Transverse colon (tissue), 3 donors: ENCODE measurements around the gene PVALB.

Source experiments
- POLR2A ChIP-seq: fragments of 450-650 bp; IDR thresholded peaks from one replicate; pipeline ENCODE4 v1.6.1; 2016; ENCODE audit warnings: antibody characterized with exemption, mild to moderate bottlenecking, moderate library complexity
- TF ChIP-seq, protein P1 (sequence below), 5 experiments: fragments of 200-600 bp in 3 of 5; fragments of 450-650 bp in 2 of 5; sonication (generic) in 3 of 5; IDR thresholded peaks; 1 replicate in 2 of 5; 2 replicates in 3 of 5; pipeline ENCODE4 v1.5.1; 2016 to 2017; ENCODE audit warnings: antibody characterized with exemption in 5 of 5, inconsistent platforms in 3 of 5, mild to moderate bottlenecking in 2 of 5, moderate library complexity in 1 of 5

DNA sequence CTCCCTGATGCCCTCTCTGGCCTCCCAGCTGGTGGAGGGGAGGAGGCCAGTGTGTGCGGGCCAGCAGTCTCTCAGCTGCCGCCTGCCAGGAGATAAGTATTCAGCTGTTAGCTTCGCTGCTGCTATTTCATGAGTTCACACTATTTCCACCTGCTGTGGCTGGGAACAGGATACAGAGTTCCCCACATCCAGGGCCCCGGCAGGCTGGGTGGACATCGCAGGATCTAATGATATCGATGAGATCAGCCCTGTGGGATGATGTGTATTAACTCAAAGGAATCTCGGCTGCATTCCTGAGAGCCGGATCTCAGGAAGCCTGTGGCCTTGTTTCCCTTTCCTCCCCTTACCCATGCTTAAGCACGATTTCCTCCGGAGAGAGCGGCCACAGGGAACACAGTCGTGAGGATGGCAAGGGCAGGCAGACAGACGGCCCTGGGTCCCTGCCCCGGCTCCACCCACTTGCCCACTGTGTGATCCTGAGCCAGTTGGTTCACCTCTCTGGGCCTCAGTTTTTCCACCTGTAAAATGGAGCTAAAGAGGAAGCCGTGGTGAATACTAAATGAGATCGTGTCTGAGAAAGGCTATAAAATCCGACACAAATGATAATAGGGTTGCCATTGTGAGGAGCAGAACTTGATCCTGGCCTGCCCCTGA, 6.5 kb upstream of the PVALB start:
- TF ChIP-seq, protein P1, sequence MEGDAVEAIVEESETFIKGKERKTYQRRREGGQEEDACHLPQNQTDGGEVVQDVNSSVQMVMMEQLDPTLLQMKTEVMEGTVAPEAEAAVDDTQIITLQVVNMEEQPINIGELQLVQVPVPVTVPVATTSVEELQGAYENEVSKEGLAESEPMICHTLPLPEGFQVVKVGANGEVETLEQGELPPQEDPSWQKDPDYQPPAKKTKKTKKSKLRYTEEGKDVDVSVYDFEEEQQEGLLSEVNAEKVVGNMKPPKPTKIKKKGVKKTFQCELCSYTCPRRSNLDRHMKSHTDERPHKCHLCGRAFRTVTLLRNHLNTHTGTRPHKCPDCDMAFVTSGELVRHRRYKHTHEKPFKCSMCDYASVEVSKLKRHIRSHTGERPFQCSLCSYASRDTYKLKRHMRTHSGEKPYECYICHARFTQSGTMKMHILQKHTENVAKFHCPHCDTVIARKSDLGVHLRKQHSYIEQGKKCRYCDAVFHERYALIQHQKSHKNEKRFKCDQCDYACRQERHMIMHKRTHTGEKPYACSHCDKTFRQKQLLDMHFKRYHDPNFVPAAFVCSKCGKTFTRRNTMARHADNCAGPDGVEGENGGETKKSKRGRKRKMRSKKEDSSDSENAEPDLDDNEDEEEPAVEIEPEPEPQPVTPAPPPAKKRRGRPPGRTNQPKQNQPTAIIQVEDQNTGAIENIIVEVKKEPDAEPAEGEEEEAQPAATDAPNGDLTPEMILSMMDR (IDR thresholded peaks at IDR 0.05): no peak
- TF ChIP-seq POLR2A: no peak
